K562 (cell line): ENCODE results near the gene ADAMTS14. TPM values are rescaled to one million over a fixed set of nuclear protein-coding genes. Genes with fewer than 3 reads are reported as not detected.

Source experiments
- ATAC-seq: fragments of 200-7000 bp; cut with Tn5 transposase; 3 replicates; pipeline ENCODE4 v1.9.1; 2020; ENCODE audit warnings: moderate library complexity
- BruUV-seq: library from RNA; stranded (reverse); fragments of 400-500 nt; replicated peaks from 2 replicates; lab custom pipeline; 2021; lab: Mats Ljungman, UMichigan
- CTCF ChIA-PET: fragments of 300-600 bp; formaldehyde crosslinking; extraction: SDS; loops from one replicate; lab custom pipeline; 2021; ENCODE audit warnings: low intra/inter-chr PET ratio; lab: Yijun Ruan, JAX
- POLR2A ChIA-PET: fragments of 300-600, 350-650 bp; sonication (Branson Sonifier 250); formaldehyde crosslinking; extraction: SDS; loops from one replicate; lab custom pipeline; 2021; ENCODE audit warnings: antibody characterized with exemption, inconsistent platforms; lab: Yijun Ruan, JAX
- DNase-seq, 4 experiments: peaks; one replicate each; pipeline versions ENCODE4 v3.0.0 to v3.0.0-alpha.2; 2011 to 2018; ENCODE audit warnings: low spot score in 3 of 4, mixed read lengths in 3 of 4; ENCODE audit errors: extremely low read depth in 1 of 4
- FAIRE-seq: peaks from 2 replicates; lab custom pipeline; 2011; peaks lifted over from hg19 to GRCh38; lab: Jason Lieb, UNC
- H2AFZ ChIP-seq: 2 replicates; pipeline ENCODE4 v1.6.0; 2011; ENCODE audit warnings: low read depth, low read length, control low read depth, inconsistent platforms
- H3K27ac ChIP-seq: fragments of 200-600 bp; 3 replicates; pipeline ENCODE4 v1.8.0; 2011; ENCODE audit warnings: low read depth, mild to moderate bottlenecking, control low read depth, inconsistent platforms, low read length, moderate library complexity, mixed read lengths; ENCODE audit errors: extremely low read depth
- H3K27me3 ChIP-seq, 2 experiments: fragments of 300-600 bp in 1 of 2; 2 replicates in 1 of 2; 3 replicates in 1 of 2; pipeline versions ENCODE4 v1.6.0 to v1.8.0; 2011; ENCODE audit warnings: inconsistent platforms in 2 of 2, low read length in 2 of 2, mild to moderate bottlenecking in 1 of 2, mixed read lengths in 1 of 2, moderate library complexity in 1 of 2; ENCODE audit not compliant: control insufficient read depth in 2 of 2, insufficient read depth in 2 of 2
- H3K36me3 ChIP-seq: fragments of 300-600 bp; 3 replicates; pipeline ENCODE4 v1.8.0; 2011; ENCODE audit warnings: mild to moderate bottlenecking, low read length, inconsistent platforms; ENCODE audit not compliant: control insufficient read depth, insufficient read depth
- H3K4me1 ChIP-seq, 2 experiments: fragments of 200-600 bp in 1 of 2; replicated peaks in 1 of 2; 2 replicates in 1 of 2; 3 replicates in 1 of 2; pipeline versions ENCODE4 v1.5.1 to v1.8.0; 2011; ENCODE audit warnings: inconsistent platforms in 2 of 2, low read length in 2 of 2, mild to moderate bottlenecking in 1 of 2, mixed read lengths in 1 of 2, moderate library complexity in 1 of 2; ENCODE audit not compliant: control insufficient read depth in 2 of 2, insufficient read depth in 2 of 2
- H3K4me2 ChIP-seq: 2 replicates; pipeline ENCODE4 v1.6.1; 2011; ENCODE audit warnings: low read length, control low read depth, inconsistent platforms, mixed read lengths; ENCODE audit not compliant: insufficient read depth
- H3K4me3 ChIP-seq: fragments of 200-600 bp; sonication (generic), shearing (Covaris generic); 2 replicates; pipeline ENCODE4 v1.5.1; 2016; ENCODE audit warnings: control low read depth, inconsistent platforms
- H3K79me2 ChIP-seq: fragments of 200-600 bp; 3 replicates; pipeline ENCODE4 v1.8.0; 2011; ENCODE audit warnings: low read length, inconsistent platforms; ENCODE audit not compliant: control insufficient read depth, insufficient read depth
- H3K9ac ChIP-seq, 2 experiments: 2 replicates each; pipeline versions ENCODE4 v1.6.0 to v1.6.1; 2011; ENCODE audit warnings: low read depth in 2 of 2, low read length in 2 of 2, control low read depth in 1 of 2, inconsistent platforms in 1 of 2, mild to moderate bottlenecking in 1 of 2, mixed read lengths in 1 of 2; ENCODE audit not compliant: insufficient read depth in 1 of 2
- H3K9me1 ChIP-seq: one replicate; pipeline ENCODE4 v1.6.0; 2011; ENCODE audit warnings: inconsistent platforms, mild to moderate bottlenecking, low read length, moderate library complexity; ENCODE audit not compliant: control insufficient read depth, insufficient read depth
- H3K9me3 ChIP-seq: replicated peaks from 2 replicates; pipeline ENCODE4 v1.5.1; 2011; ENCODE audit warnings: low read depth, low read length, inconsistent platforms; ENCODE audit not compliant: control insufficient read depth, insufficient read depth
- H4K20me1 ChIP-seq: replicated peaks from 2 replicates; pipeline ENCODE4 v1.6.1; 2011; ENCODE audit warnings: low read length, inconsistent platforms, mixed read lengths; ENCODE audit not compliant: control insufficient read depth, insufficient read depth
- SPI1 ChIP-seq: IDR thresholded peaks from 2 replicates; pipeline ENCODE4 v1.6.1; 2011; ENCODE audit warnings: low read depth, low read length, control low read depth, borderline replicate concordance
- ZNF512 ChIP-seq: IDR thresholded peaks from 2 replicates; pipeline ENCODE4 v1.6.1; 2016; ENCODE audit warnings: missing genetic modification characterization, missing compliant biosample characterization
- WGBS: fragments of 100-300 bp; shearing (Covaris generic); methylation state at CpG from one replicate; pipeline ENCODE4 v1.1.6; 2016; ENCODE audit warnings: low coverage, mixed read lengths; ENCODE audit not compliant: insufficient coverage; ENCODE audit errors: missing lambda C conversion rate; 5-methylcytosine and 5-hydroxymethylcytosine counted together
- in situ Hi-C: fragments of 300-500 bp; cut with MboI; formaldehyde crosslinking; loops from 4 replicates; pipeline ENCODE4 v1.15.0; 2018; ENCODE audit warnings: inconsistent platforms, mixed read lengths
- intact Hi-C: fragments of 100-400 bp; cut with micrococcal nuclease; formaldehyde crosslinking; loops from 2 replicates; pipeline ENCODE4 v1.14.2; 2022
- polyA plus RNA-seq, 8 experiments: library from polyadenylated mRNA; depleted of rRNA in 4 of 8; stranded (reverse) in 5 of 8; unstranded in 3 of 8; fragments of >200 nt; fragmentation: Nextera tagmentation in 2 of 8; fragmentation: Illumina TruSeq in 1 of 8; extraction: Ambion mirVana in 2 of 8; extraction: Trizol in 1 of 8; gene quantifications; 2 replicates each; pipeline versions ENCODE4 v1.2.1 to v1.2.3, GENCODE V29; 2011 to 2014; ENCODE audit warnings: inconsistent platforms in 1 of 8, missing spikeins in 1 of 8
- total RNA-seq, 7 experiments: library from RNA; depleted of rRNA in 6 of 7; stranded (reverse); fragments of >200 nt in 6 of 7; fragmentation: Illumina TruSeq in 2 of 7; extraction: Trizol in 2 of 7; gene quantifications; 2 replicates each; pipeline versions ENCODE4 v1.2.1 to v1.2.3, GENCODE V29; 2011 to 2021; ENCODE audit warnings: low replicate concordance in 1 of 7

The ADAMTS14 gene
- total and polyA plus RNA-seq, 9 of the 15 experiments (the other 6 are each of a cell fraction or from before 2014, with no cell fraction given), result 0.04 to 37.4 (median 15.9) TPM

- no peaks in the 10 kb centered on the region for H3K9me1 ChIP-seq
- POLR2A ChIA-PET, result interaction anchor here (0.7 to 1.1 kb wide), 2 partner anchors 11 to 149 kb away, joined by 4 to 5 read pairs; no protein-coding TSS in a partner anchor
- 14% methylated on average over 11 of the region's 11 CpGs for WGBS
- ATAC-seq, result no peak
- intact Hi-C loops, result no loop called here
- H3K4me2 ChIP-seq, result no peak overlapping the region
- no peak overlapping the region for H3K27ac ChIP-seq
- no peaks in the 10 kb centered on the region for H3K79me2 ChIP-seq
- H3K9me3 ChIP-seq, result no peaks in the 10 kb centered on the region
- H4K20me1 ChIP-seq, result no peaks in the 10 kb centered on the region
- FAIRE-seq, result peak; percentile 49
- TF ChIP-seq ZNF512 (tag), result no peak
- peak; percentile 15; the same call in 1 of the 2 replicates for TF ChIP-seq SPI1
- BruUV-seq, result no TSS peak
- peak overlapping the region in 1 of 2 experiments; percentile 24; a peak in 1 of 4 replicates for H3K9ac ChIP-seq
- no peak overlapping the region for H2AFZ ChIP-seq
- no peaks in the 10 kb centered on the region for H3K36me3 ChIP-seq
- peaks cover 11 to 14% of the 10 kb centered on the region in 2 experiments; a peak in 4 of 5 replicates for H3K4me1 ChIP-seq
- H3K4me3 ChIP-seq, result no peak overlapping the region
- peaks cover 7 to 8% of the 10 kb centered on the region in 2 experiments; a peak in 4 of 5 replicates for H3K27me3 ChIP-seq
- CTCF ChIA-PET, result no interaction called here
- no peak for DNase-seq
- in situ Hi-C loops, result no loop called here
These were observed 110.7 kb downstream of the ADAMTS14 start for GRCh38 chr10:70782746-70783680.
